Neural progenitor cell (in vitro differentiated cells): ENCODE measurements around the gene CTDSP1. TPM values are rescaled to one million over a fixed set of nuclear protein-coding genes. Genes with fewer than 3 reads are reported as not detected.

Source experiments
- DNase-seq: peaks from one replicate; pipeline ENCODE4 v3.0.0-alpha.2; 2016; ENCODE audit warnings: low spot score
- H2AFZ ChIP-seq: fragments of 200-600 bp; sonication (generic); replicated peaks from 2 replicates; pipeline ENCODE4 v1.6.1; 2016; ENCODE audit warnings: antibody characterized with exemption
- H3F3A ChIP-seq: fragments of 200-600 bp; sonication (generic); 2 replicates; pipeline ENCODE4 v1.6.1; 2016; ENCODE audit warnings: antibody characterized with exemption, low read depth
- H3K27ac ChIP-seq: fragments of 200-600 bp; sonication (generic); 2 replicates; pipeline ENCODE4 v1.5.1; 2016; ENCODE audit warnings: mild to moderate bottlenecking
- H3K27me3 ChIP-seq: fragments of 200-600 bp; sonication (generic); 2 replicates; pipeline ENCODE4 v1.6.1; 2016; ENCODE audit warnings: mild to moderate bottlenecking, moderate library complexity
- H3K36me3 ChIP-seq: fragments of 200-600 bp; sonication (generic); 2 replicates; pipeline ENCODE4 v1.5.1; 2016
- H3K4me1 ChIP-seq: fragments of 200-600 bp; sonication (generic); 2 replicates; pipeline ENCODE4 v1.6.1; 2016; ENCODE audit warnings: mixed run types
- H3K4me2 ChIP-seq: fragments of 200-600 bp; sonication (generic); 2 replicates; pipeline ENCODE4 v1.6.1; 2016
- H3K4me3 ChIP-seq: fragments of 200-600 bp; sonication (generic); 2 replicates; pipeline ENCODE4 v1.5.1; 2016
- H3K79me2 ChIP-seq: fragments of 200-600 bp; sonication (generic); 2 replicates; pipeline ENCODE4 v1.6.1; 2016; ENCODE audit warnings: low read depth
- H3K9ac ChIP-seq: fragments of 200-600 bp; sonication (generic); 2 replicates; pipeline ENCODE4 v1.6.1; 2016
- H3K9me3 ChIP-seq: fragments of 200-600 bp; sonication (generic); 2 replicates; pipeline ENCODE4 v1.5.1; 2016; ENCODE audit warnings: low read depth
- H4K20me1 ChIP-seq: fragments of 200-600 bp; sonication (generic); 2 replicates; pipeline ENCODE4 v1.6.1; 2016; ENCODE audit warnings: low read depth
- H3K27ac Mint-ChIP-seq: 3 replicates; pipeline ENCODE4 v1.8.0; 2021; ENCODE audit warnings: mixed read lengths
- H3K27me3 Mint-ChIP-seq: 2 replicates; pipeline ENCODE4 v1.8.0; 2022; ENCODE audit warnings: low read depth, mild to moderate bottlenecking, inconsistent platforms, moderate library complexity, mixed read lengths; ENCODE audit not compliant: insufficient read depth
- H3K36me3 Mint-ChIP-seq: 3 replicates; pipeline ENCODE4 v1.8.0; 2021; ENCODE audit warnings: mixed read lengths
- H3K4me1 Mint-ChIP-seq: 3 replicates; pipeline ENCODE4 v1.8.0; 2021; ENCODE audit warnings: mixed read lengths
- H3K4me3 Mint-ChIP-seq: 3 replicates; pipeline ENCODE4 v1.8.0; 2021; ENCODE audit warnings: mild to moderate bottlenecking, moderate library complexity, mixed read lengths
- H3K9me3 Mint-ChIP-seq: 3 replicates; pipeline ENCODE4 v1.8.0; 2020; ENCODE audit warnings: mixed read lengths
- EZH2 ChIP-seq: fragments of 200-600 bp; sonication (generic); IDR thresholded peaks from 2 replicates; pipeline ENCODE4 v1.6.1; 2017; ENCODE audit warnings: antibody characterized with exemption, mild to moderate bottlenecking, moderate library complexity
- EZH2phosphoT487 ChIP-seq: fragments of 200-600 bp; sonication (generic); IDR thresholded peaks from 2 replicates; pipeline ENCODE4 v1.6.1; 2017; ENCODE audit warnings: antibody characterized with exemption
- total RNA-seq: library from RNA; depleted of rRNA; stranded (reverse); fragments of >200 nt; gene quantifications from 2 replicates; pipeline ENCODE4 v1.2.3, GENCODE V29; 2015; ENCODE audit warnings: low replicate concordance
- TF ChIP-seq, protein P1 (sequence below): fragments of 200-600 bp; sonication (generic); IDR thresholded peaks from 2 replicates; pipeline ENCODE4 v1.5.1; 2017; ENCODE audit warnings: antibody characterized with exemption, mild to moderate bottlenecking

The CTDSP1 gene
- total RNA-seq, 1 donor from 2014 or later = 31.3 TPM

DNA sequence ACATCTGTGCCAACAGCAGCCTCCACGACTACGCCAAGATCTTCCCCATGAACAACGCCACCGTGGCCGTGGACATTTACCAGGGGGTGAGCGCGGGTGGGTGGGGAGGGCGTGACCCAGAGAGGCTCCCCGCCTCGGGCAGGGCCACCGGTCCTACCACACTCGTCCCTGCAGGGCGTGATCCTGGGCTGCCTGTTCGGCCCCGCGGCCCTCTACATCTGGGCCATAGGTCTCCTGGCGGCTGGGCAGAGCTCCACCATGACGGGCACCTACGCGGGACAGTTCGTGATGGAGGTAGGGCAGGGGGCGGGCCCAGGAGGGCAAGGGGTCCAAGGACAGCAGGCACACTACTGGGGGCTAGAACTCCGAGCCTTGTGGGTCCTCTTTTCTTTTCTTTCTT lies 8.5 kb upstream of the CTDSP1 start:
- H3K9ac ChIP-seq = no peak overlapping the region
- H3K4me2 ChIP-seq = no peak overlapping the region
- no peak for DNase-seq
- H3K36me3 ChIP-seq = no peaks in the 10 kb centered on the region
- peaks cover 36% of the 10 kb centered on the region for H3F3A ChIP-seq
- no peak overlapping the region for H3K4me3 ChIP-seq
- H2AFZ ChIP-seq = no peak overlapping the region
- no peaks in the 10 kb centered on the region for H3K9me3 Mint-ChIP-seq
- H3K4me3 Mint-ChIP-seq = no peak overlapping the region
- H3K9me3 ChIP-seq = no peaks in the 10 kb centered on the region
- H3K79me2 ChIP-seq = no peaks in the 10 kb centered on the region
- peaks cover 37% of the 10 kb centered on the region for H3K27me3 ChIP-seq
- H3K27ac ChIP-seq = no peak overlapping the region
- no peaks in the 10 kb centered on the region for H4K20me1 ChIP-seq
- H3K4me1 ChIP-seq = peaks cover 5% of the 10 kb centered on the region
- H3K27me3 Mint-ChIP-seq = peaks cover 12% of the 10 kb centered on the region
- H3K4me1 Mint-ChIP-seq = peaks cover 5% of the 10 kb centered on the region
- no peak overlapping the region for H3K27ac Mint-ChIP-seq
- TF ChIP-seq, protein P1, sequence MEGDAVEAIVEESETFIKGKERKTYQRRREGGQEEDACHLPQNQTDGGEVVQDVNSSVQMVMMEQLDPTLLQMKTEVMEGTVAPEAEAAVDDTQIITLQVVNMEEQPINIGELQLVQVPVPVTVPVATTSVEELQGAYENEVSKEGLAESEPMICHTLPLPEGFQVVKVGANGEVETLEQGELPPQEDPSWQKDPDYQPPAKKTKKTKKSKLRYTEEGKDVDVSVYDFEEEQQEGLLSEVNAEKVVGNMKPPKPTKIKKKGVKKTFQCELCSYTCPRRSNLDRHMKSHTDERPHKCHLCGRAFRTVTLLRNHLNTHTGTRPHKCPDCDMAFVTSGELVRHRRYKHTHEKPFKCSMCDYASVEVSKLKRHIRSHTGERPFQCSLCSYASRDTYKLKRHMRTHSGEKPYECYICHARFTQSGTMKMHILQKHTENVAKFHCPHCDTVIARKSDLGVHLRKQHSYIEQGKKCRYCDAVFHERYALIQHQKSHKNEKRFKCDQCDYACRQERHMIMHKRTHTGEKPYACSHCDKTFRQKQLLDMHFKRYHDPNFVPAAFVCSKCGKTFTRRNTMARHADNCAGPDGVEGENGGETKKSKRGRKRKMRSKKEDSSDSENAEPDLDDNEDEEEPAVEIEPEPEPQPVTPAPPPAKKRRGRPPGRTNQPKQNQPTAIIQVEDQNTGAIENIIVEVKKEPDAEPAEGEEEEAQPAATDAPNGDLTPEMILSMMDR = no peak
- TF ChIP-seq EZH2phosphoT487 = no peak
- no peak for TF ChIP-seq EZH2
- no peaks in the 10 kb centered on the region for H3K36me3 Mint-ChIP-seq

- H3K36me3 Mint-ChIP-seq = no peaks in the 10 kb centered on the region
- H3K4me3 ChIP-seq = no peak overlapping the region
- H3K27ac Mint-ChIP-seq = no peak overlapping the region
- H4K20me1 ChIP-seq = no peaks in the 10 kb centered on the region
- no peak overlapping the region for H3K9ac ChIP-seq
- H2AFZ ChIP-seq = no peak overlapping the region
- H3K4me1 ChIP-seq = peaks cover 16% of the 10 kb centered on the region
- peaks cover 36% of the 10 kb centered on the region for H3F3A ChIP-seq
- H3K4me2 ChIP-seq = no peak overlapping the region
- H3K4me1 Mint-ChIP-seq = peaks cover 16% of the 10 kb centered on the region
- no peaks in the 10 kb centered on the region for H3K79me2 ChIP-seq
- H3K27me3 Mint-ChIP-seq = peaks cover 23% of the 10 kb centered on the region
- no peak for TF ChIP-seq EZH2
- no peak for TF ChIP-seq EZH2phosphoT487
- TF ChIP-seq, protein P1 = no peak
- peaks cover 37% of the 10 kb centered on the region for H3K27me3 ChIP-seq
- DNase-seq = no peak
- H3K9me3 ChIP-seq = no peaks in the 10 kb centered on the region
- H3K9me3 Mint-ChIP-seq = no peaks in the 10 kb centered on the region
- no peak overlapping the region for H3K4me3 Mint-ChIP-seq
- no peak overlapping the region for H3K27ac ChIP-seq
- H3K36me3 ChIP-seq = no peaks in the 10 kb centered on the region
These were observed 7.2 kb upstream of the CTDSP1 start for GRCh38 chr2:218392459-218392858.

GRCh38 chr2:218392891-218393462 lies 6.7 kb upstream of the CTDSP1 start:
- H3K36me3 Mint-ChIP-seq = no peaks in the 10 kb centered on the region
- Histone ChIP-seq H3K9me3 (no peaks in the 10 kb centered on the region), H3F3A (peaks cover 36% of the 10 kb centered on the region), H3K36me3 (no peaks in the 10 kb centered on the region), H2AFZ (no peak overlapping the region), H4K20me1 (no peaks in the 10 kb centered on the region), H3K4me3 (no peak overlapping the region), H3K27ac (no peak overlapping the region), H3K79me2 (no peaks in the 10 kb centered on the region), H3K27me3 (peaks cover 37% of the 10 kb centered on the region), H3K9ac (no peak overlapping the region), H3K4me1 (peaks cover 21% of the 10 kb centered on the region), H3K4me2 (no peak overlapping the region)
- no peaks in the 10 kb centered on the region for H3K9me3 Mint-ChIP-seq
- no peak overlapping the region for H3K4me3 Mint-ChIP-seq
- peaks cover 25% of the 10 kb centered on the region for H3K27me3 Mint-ChIP-seq
- no peak for DNase-seq
- H3K4me1 Mint-ChIP-seq = peaks cover 21% of the 10 kb centered on the region
- H3K27ac Mint-ChIP-seq = no peak overlapping the region
- no peak for TF ChIP-seq EZH2
- no peak for TF ChIP-seq EZH2phosphoT487
- TF ChIP-seq, protein P1 = no peak
